Measurements from ENCODE around the gene IQSEC1.

- TF ChIP-seq POLR2AphosphoS5 (IDR thresholded peaks at IDR 0.05), result no peak
- TF ChIP-seq, protein P1, sequence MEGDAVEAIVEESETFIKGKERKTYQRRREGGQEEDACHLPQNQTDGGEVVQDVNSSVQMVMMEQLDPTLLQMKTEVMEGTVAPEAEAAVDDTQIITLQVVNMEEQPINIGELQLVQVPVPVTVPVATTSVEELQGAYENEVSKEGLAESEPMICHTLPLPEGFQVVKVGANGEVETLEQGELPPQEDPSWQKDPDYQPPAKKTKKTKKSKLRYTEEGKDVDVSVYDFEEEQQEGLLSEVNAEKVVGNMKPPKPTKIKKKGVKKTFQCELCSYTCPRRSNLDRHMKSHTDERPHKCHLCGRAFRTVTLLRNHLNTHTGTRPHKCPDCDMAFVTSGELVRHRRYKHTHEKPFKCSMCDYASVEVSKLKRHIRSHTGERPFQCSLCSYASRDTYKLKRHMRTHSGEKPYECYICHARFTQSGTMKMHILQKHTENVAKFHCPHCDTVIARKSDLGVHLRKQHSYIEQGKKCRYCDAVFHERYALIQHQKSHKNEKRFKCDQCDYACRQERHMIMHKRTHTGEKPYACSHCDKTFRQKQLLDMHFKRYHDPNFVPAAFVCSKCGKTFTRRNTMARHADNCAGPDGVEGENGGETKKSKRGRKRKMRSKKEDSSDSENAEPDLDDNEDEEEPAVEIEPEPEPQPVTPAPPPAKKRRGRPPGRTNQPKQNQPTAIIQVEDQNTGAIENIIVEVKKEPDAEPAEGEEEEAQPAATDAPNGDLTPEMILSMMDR (IDR thresholded peaks at IDR 0.05), result no peak
- TF ChIP-seq POLR2A (IDR thresholded peaks at IDR 0.05), result no peak
Measured at GRCh38 chr3:13027154-13027553, 46.1 kb downstream of the IQSEC1 start.

Data from sigmoid colon (tissue), 4 donors.